IMR-90 (cell line): ENCODE data around the gene NUP58. TPM values are rescaled to one million over a fixed set of nuclear protein-coding genes. Genes with fewer than 3 reads are reported as not detected.

Experiments
- ATAC-seq: fragments of 200-7000 bp; cut with Tn5 transposase; 2 replicates; pipeline ENCODE4 v1.9.1; 2020; ENCODE audit warnings: low read depth, mild to moderate bottlenecking, moderate library complexity
- BruUV-seq: library from RNA; stranded (reverse); fragments of 400-500 nt; replicated peaks from 2 replicates; lab custom pipeline; 2021; lab: Mats Ljungman, UMichigan
- CTCF ChIA-PET: fragments of 300-600 bp; formaldehyde crosslinking; extraction: SDS; loops from one replicate; lab custom pipeline; 2021; ENCODE audit warnings: antibody characterized with exemption; lab: Yijun Ruan, JAX
- POLR2A ChIA-PET: fragments of 300-600 bp; sonication (Branson Sonifier 250); formaldehyde crosslinking; loops from one replicate; lab custom pipeline; 2022; ENCODE audit warnings: antibody characterized with exemption; ENCODE audit not compliant: unreplicated experiment; lab: Charles Lee
- DNase-seq: peaks from one replicate; pipeline ENCODE4 v3.0.0; 2013
- H2AFZ ChIP-seq: replicated peaks from 2 replicates; pipeline ENCODE3; 2013; ENCODE audit warnings: low read length, mild to moderate bottlenecking; ENCODE audit not compliant: poor library complexity
- H2AK5ac ChIP-seq: 2 replicates; pipeline ENCODE4 v1.6.1; 2013; ENCODE audit warnings: low read depth, low read length, inconsistent platforms
- H2AK9ac ChIP-seq: replicated peaks from 2 replicates; pipeline ENCODE3; 2013; ENCODE audit warnings: mild to moderate bottlenecking, low read depth, low read length, moderate library complexity; ENCODE audit not compliant: poor library complexity
- H2BK120ac ChIP-seq: 2 replicates; pipeline ENCODE4 v1.6.1; 2013; ENCODE audit warnings: low read depth, low read length, inconsistent platforms
- H2BK15ac ChIP-seq: 3 replicates; pipeline ENCODE4 v1.6.1; 2013; ENCODE audit warnings: low read depth, low read length, inconsistent platforms
- H2BK20ac ChIP-seq: 2 replicates; pipeline ENCODE4 v1.6.1; 2013; ENCODE audit warnings: low read depth, mild to moderate bottlenecking, inconsistent platforms, low read length, moderate library complexity
- H2BK5ac ChIP-seq: 2 replicates; pipeline ENCODE4 v1.6.1; 2013; ENCODE audit warnings: mild to moderate bottlenecking, low read depth, low read length, inconsistent platforms; ENCODE audit not compliant: poor library complexity, severe bottlenecking
- H3K14ac ChIP-seq: replicated peaks from 2 replicates; pipeline ENCODE4 v1.6.1; 2013; ENCODE audit warnings: low read depth, low read length, inconsistent platforms
- H3K18ac ChIP-seq: 2 replicates; pipeline ENCODE4 v1.6.1; 2013; ENCODE audit warnings: low read depth, low read length, control low read depth
- H3K23ac ChIP-seq: 2 replicates; pipeline ENCODE4 v1.6.1; 2013; ENCODE audit warnings: low read depth, low read length, inconsistent platforms
- H3K27ac ChIP-seq: 2 replicates; pipeline ENCODE4 v1.5.1; 2013; ENCODE audit warnings: mild to moderate bottlenecking, control low read depth, low read length; ENCODE audit not compliant: insufficient read depth
- H3K27me3 ChIP-seq: 2 replicates; pipeline ENCODE4 v1.6.1; 2013; ENCODE audit warnings: low read length; ENCODE audit not compliant: control insufficient read depth, insufficient read depth
- H3K36me3 ChIP-seq: 2 replicates; pipeline ENCODE4 v1.6.1; 2013; ENCODE audit warnings: low read length, mixed read lengths; ENCODE audit not compliant: control insufficient read depth, insufficient read depth
- H3K4ac ChIP-seq: 2 replicates; pipeline ENCODE4 v1.6.1; 2013; ENCODE audit warnings: low read depth, low read length, inconsistent platforms
- H3K4me1 ChIP-seq: 2 replicates; pipeline ENCODE4 v1.6.1; 2013; ENCODE audit warnings: low read length, mixed read lengths; ENCODE audit not compliant: control insufficient read depth, insufficient read depth
- H3K4me2 ChIP-seq: 2 replicates; pipeline ENCODE4 v1.6.1; 2013; ENCODE audit warnings: low read depth, mild to moderate bottlenecking, control low read depth, low read length, moderate library complexity
- H3K4me3 ChIP-seq: 2 replicates; pipeline ENCODE4 v1.5.1; 2013; ENCODE audit warnings: low read depth, mild to moderate bottlenecking, control low read depth, low read length, moderate library complexity; ENCODE audit not compliant: insufficient read depth
- H3K56ac ChIP-seq: 2 replicates; pipeline ENCODE4 v1.6.1; 2013; ENCODE audit warnings: low read length, inconsistent platforms; ENCODE audit not compliant: insufficient read depth; ENCODE audit errors: extremely low read depth
- H3K79me1 ChIP-seq, 2 experiments: 2 replicates each; pipeline ENCODE4 v1.6.1; 2013; ENCODE audit warnings: low read length in 2 of 2, inconsistent platforms in 1 of 2, low read depth in 1 of 2
- H3K9ac ChIP-seq: 2 replicates; pipeline ENCODE4 v1.6.1; 2013; ENCODE audit warnings: low read depth, low read length, control low read depth
- H3K9me1 ChIP-seq: 2 replicates; pipeline ENCODE4 v1.6.1; 2013; ENCODE audit warnings: low read length, inconsistent platforms; ENCODE audit not compliant: insufficient read depth
- H3K9me3 ChIP-seq: 2 replicates; pipeline ENCODE4 v1.6.1; 2013; ENCODE audit warnings: low read length; ENCODE audit not compliant: control insufficient read depth, insufficient read depth
- H4K20me1 ChIP-seq: 2 replicates; pipeline ENCODE4 v1.6.1; 2013; ENCODE audit warnings: low read length, inconsistent platforms; ENCODE audit not compliant: insufficient read depth
- H4K5ac ChIP-seq: 2 replicates; pipeline ENCODE4 v1.6.1; 2013; ENCODE audit warnings: mild to moderate bottlenecking, low read depth, low read length, control low read depth
- H4K8ac ChIP-seq, 2 experiments: 2 replicates each; pipeline ENCODE4 v1.6.1; 2013; ENCODE audit warnings: low read depth in 2 of 2, low read length in 2 of 2, control low read depth in 1 of 2, inconsistent platforms in 1 of 2
- H4K91ac ChIP-seq: 2 replicates; pipeline ENCODE4 v1.6.1; 2013; ENCODE audit warnings: low read depth, low read length, inconsistent platforms; ENCODE audit not compliant: insufficient read depth
- BHLHE40 ChIP-seq: fragments of 150-350 bp; IDR thresholded peaks from 2 replicates; pipeline ENCODE4 v1.6.1; 2016; ENCODE audit warnings: mild to moderate bottlenecking, low read depth, low read length
- CEBPB ChIP-seq: IDR thresholded peaks from 2 replicates; pipeline ENCODE4 v1.6.1; 2012; ENCODE audit warnings: low read depth, low read length, improper control_type of control experiment
- CHD1 ChIP-seq: IDR thresholded peaks from 2 replicates; pipeline ENCODE4 v1.6.1; 2012; ENCODE audit warnings: low read depth, low read length, improper control_type of control experiment
- CTCF ChIP-seq: conservative IDR thresholded peaks from 2 replicates; pipeline ENCODE4 v1.5.1; 2012; ENCODE audit warnings: mild to moderate bottlenecking, low read depth, low read length, improper control_type of control experiment
- ELK1 ChIP-seq: fragments of 150-350 bp; IDR thresholded peaks from 2 replicates; pipeline ENCODE4 v1.6.1; 2016; ENCODE audit warnings: low read depth, mild to moderate bottlenecking, low read length, moderate library complexity, borderline replicate concordance
- FOS ChIP-seq: fragments of 150-350 bp; IDR thresholded peaks from 2 replicates; pipeline ENCODE4 v1.6.1; 2016; ENCODE audit warnings: low read depth, low read length
- MAFK ChIP-seq: IDR thresholded peaks from 2 replicates; pipeline ENCODE4 v1.6.1; 2012; ENCODE audit warnings: low read depth, low read length, improper control_type of control experiment
- MAZ ChIP-seq: IDR thresholded peaks from 2 replicates; pipeline ENCODE4 v1.6.1; 2012; ENCODE audit warnings: low read depth, mild to moderate bottlenecking, low read length, improper control_type of control experiment, moderate library complexity, borderline replicate concordance
- MXI1 ChIP-seq: IDR thresholded peaks from 2 replicates; pipeline ENCODE4 v1.6.1; 2012; ENCODE audit warnings: low read depth, mild to moderate bottlenecking, low read length, moderate library complexity, borderline replicate concordance
- POLR2A ChIP-seq: IDR thresholded peaks from 2 replicates; pipeline ENCODE4 v1.6.1; 2012; ENCODE audit warnings: mild to moderate bottlenecking, low read depth, low read length
- RAD21 ChIP-seq: IDR thresholded peaks from 2 replicates; pipeline ENCODE4 v1.6.1; 2012; ENCODE audit warnings: low read length, improper control_type of control experiment
- RCOR1 ChIP-seq: IDR thresholded peaks from 2 replicates; pipeline ENCODE4 v1.6.1; 2012; ENCODE audit warnings: mild to moderate bottlenecking, low read length, improper control_type of control experiment; ENCODE audit not compliant: insufficient replicate concordance
- RFX5 ChIP-seq: IDR thresholded peaks from 2 replicates; pipeline ENCODE4 v1.8.0; 2012; ENCODE audit warnings: low read depth, mild to moderate bottlenecking, low read length, moderate library complexity
- SMC3 ChIP-seq: fragments of 150-350 bp; IDR thresholded peaks from 2 replicates; pipeline ENCODE4 v1.6.1; 2016; ENCODE audit warnings: low read depth, mild to moderate bottlenecking, antibody characterized with exemption, low read length, moderate library complexity
- USF2 ChIP-seq: fragments of 150-350 bp; IDR thresholded peaks from 2 replicates; pipeline ENCODE4 v1.6.1; 2017; ENCODE audit warnings: mild to moderate bottlenecking, antibody characterized with exemption, low read length, low read depth
- WGBS, 2 experiments: methylation state at CpG; one replicate each; pipeline versions ENCODE4 v1.1.5 to v1.1.7; 2013; ENCODE audit warnings: missing lambda C conversion rate in 2 of 2; ENCODE audit not compliant: insufficient read length in 1 of 2; ENCODE audit errors: extremely low coverage in 2 of 2; 5-methylcytosine and 5-hydroxymethylcytosine counted together
- dilution Hi-C: fragments of 300-500 bp; cut with HindIII; formaldehyde crosslinking; loops from one replicate; pipeline ENCODE4 v1.14.3; 2018; ENCODE audit warnings: low sequenced_read_pairs; ENCODE audit not compliant: unreplicated experiment
- in situ Hi-C: fragments of 300-500 bp; cut with MboI; formaldehyde crosslinking; loops from 3 replicates; pipeline ENCODE4 v1.14.3; 2019; ENCODE audit warnings: low sequenced_read_pairs, inconsistent platforms, mixed read lengths
- intact Hi-C: fragments of 100-400 bp; cut with micrococcal nuclease; formaldehyde crosslinking; loops from 2 replicates; pipeline ENCODE4 v1.10.0; 2022
- polyA plus RNA-seq, 3 experiments: library from polyadenylated mRNA; depleted of rRNA; stranded (reverse); fragments of >200 nt; gene quantifications; 2 replicates each; pipeline ENCODE4 v1.2.3, GENCODE V29; 2012; ENCODE audit warnings: low replicate concordance in 1 of 3
- total RNA-seq: library from RNA; depleted of rRNA; stranded (reverse); fragments of >200 nt; gene quantifications from 2 replicates; pipeline ENCODE4 v1.2.3, GENCODE V29; 2012

The NUP58 gene
- total and polyA plus RNA-seq, 2 of the 4 experiments (the other 2 are of a cell fraction): 29.7 to 50.7 TPM

GRCh38 chr13:25281193-25281934, 20.1 kb upstream of the NUP58 start:
- Histone ChIP-seq H2BK20ac (no peak overlapping the region), H2AFZ (no peak overlapping the region), H3K18ac (no peak overlapping the region), H2BK15ac (no peak overlapping the region), H4K8ac (no peak overlapping the region), H3K9me1 (peaks cover 5% of the 10 kb centered on the region; the same call in 1 of the 2 replicates), H2BK120ac (no peak overlapping the region), H3K9me3 (no peaks in the 10 kb centered on the region), H3K23ac (no peak overlapping the region), H3K79me1 (peaks cover 30 to 51% of the 10 kb centered on the region in 2 experiments), H4K20me1 (peaks cover 22% of the 10 kb centered on the region), H3K56ac (no peak overlapping the region), H4K91ac (no peak overlapping the region), H3K27ac (no peak overlapping the region), H3K4me1 (no peaks in the 10 kb centered on the region), H3K9ac (no peak overlapping the region), H3K14ac (no peak overlapping the region), H2BK5ac (no peak overlapping the region), H3K27me3 (no peaks in the 10 kb centered on the region), H3K4ac (no peak overlapping the region), H3K36me3 (peaks cover 1% of the 10 kb centered on the region; the same call in 1 of the 2 replicates), H2AK9ac (no peak overlapping the region), H3K4me3 (no peak overlapping the region), H4K5ac (no peak overlapping the region), H2AK5ac (no peak overlapping the region), H3K4me2 (no peak overlapping the region)
- ChIA-PET POLR2A (no interaction called here), CTCF (interaction anchor here (0.6 kb wide), 1 partner anchor 517 kb away, joined by 3 read pairs; the partner anchor contains the start of gene RNF17)
- BruUV-seq: no TSS peak
- in situ Hi-C loops (no loop called here), intact Hi-C loops (no loop called here), dilution Hi-C loops (no loop called here)
- no CpG with 5 or more reads among the region's 4 CpGs for WGBS, 2 experiments
- ATAC-seq (no peak), DNase-seq (peak; percentile 3)
- no peak for TF ChIP-seq RAD21
- TF ChIP-seq CHD1: no peak
- no peak for TF ChIP-seq FOS
- TF ChIP-seq BHLHE40: no peak
- TF ChIP-seq MAZ: no peak
- no peak for TF ChIP-seq CEBPB
- no peak for TF ChIP-seq SMC3
- TF ChIP-seq MAFK: no peak
- TF ChIP-seq ELK1: no peak
- TF ChIP-seq RFX5: no peak
- no peak for TF ChIP-seq POLR2A
- TF ChIP-seq MXI1: no peak
- TF ChIP-seq USF2: no peak
- no peak for TF ChIP-seq RCOR1
- TF ChIP-seq CTCF: no peak
